Umbilical cord (tissue), 2 donors: Measurements from ENCODE around the gene FUT2. TPM values are rescaled to one million over a fixed set of nuclear protein-coding genes. Genes with fewer than 3 reads are reported as not detected.
"Not testable (repeated sequence)": the region's sequence is repeated elsewhere in the genome, so short reads cannot be mapped to it uniquely, and the experiment has no call there.

ENCODE experiments used
- DNase-seq: peaks from one replicate; pipeline ENCODE4 v3.0.0-alpha.2; 2015; ENCODE audit warnings: low spot score
- total RNA-seq: library from RNA; depleted of rRNA; stranded (reverse); fragments of >200 nt; gene quantifications from one replicate; pipeline ENCODE4 v1.2.3, GENCODE V29; 2014; ENCODE audit warnings: low replicate concordance; ENCODE audit not compliant: insufficient read depth

FUT2 gene
- total RNA-seq, 1 donor from 2014 or later, result 0.72 TPM

- no peak for DNase-seq
Measured at GRCh38 chr19:48670699-48671445, 24.9 kb upstream of the FUT2 start.

- no peak for DNase-seq
Measured at GRCh38 chr19:48671446-48671995, 24.2 kb upstream of the FUT2 start.

GRCh38 chr19:48672994-48673393 is 22.8 kb upstream of the FUT2 start, which contains the start of gene NTN5:
Gene NTN5, minus strand, starts transcription at chr19:48673017. Its CDS starts 2,031 bp downstream, at chr19:48670986.
- no peak for DNase-seq

GRCh38 chr19:48673436-48674100 is 22.2 kb upstream of the FUT2 start:
- no peak for DNase-seq

GRCh38 chr19:48674216-48674809 is 21.5 kb upstream of the FUT2 start:
- DNase-seq, result no peak

GRCh38 chr19:48674921-48675824 is 20.6 kb upstream of the FUT2 start:
- peak; percentile 84 for DNase-seq

- DNase-seq, result no peak
Measured at GRCh38 chr19:48676487-48676886, 19.3 kb upstream of the FUT2 start.

GRCh38 chr19:48676887-48677286 is 18.9 kb upstream of the FUT2 start:
- DNase-seq, result no peak

GRCh38 chr19:48678201-48678600 is 17.6 kb upstream of the FUT2 start:
- DNase-seq, result no peak

GRCh38 chr19:48680006-48680405 is 15.8 kb upstream of the FUT2 start:
- not testable (repeated sequence) for DNase-seq

GRCh38 chr19:48680436-48681126 is 15.2 kb upstream of the FUT2 start:
- no peak for DNase-seq

- DNase-seq, result no peak
Measured at GRCh38 chr19:48681127-48681470, 14.7 kb upstream of the FUT2 start.

- peak; percentile 81 for DNase-seq
Measured at GRCh38 chr19:48683349-48683748, 12.4 kb upstream of the FUT2 start.

GRCh38 chr19:48685583-48685982 is 10.2 kb upstream of the FUT2 start:
- no peak for DNase-seq

- DNase-seq, result no peak
Measured at GRCh38 chr19:48686088-48686487, 9.7 kb upstream of the FUT2 start.

GRCh38 chr19:48686637-48687036 is 9.1 kb upstream of the FUT2 start:
- DNase-seq, result not testable (repeated sequence)

GRCh38 chr19:48687776-48688175 is 8.0 kb upstream of the FUT2 start:
- DNase-seq, result no peak

- no peak for DNase-seq
Measured at GRCh38 chr19:48689449-48689848, 6.3 kb upstream of the FUT2 start.

GRCh38 chr19:48693629-48694028 is 2.1 kb upstream of the FUT2 start:
- DNase-seq, result not testable (repeated sequence)

- DNase-seq, result no peak
Measured at GRCh38 chr19:48696353-48697010, 711 bp downstream of the FUT2 start.
